HCT116 (cell line): ENCODE measurements around the gene RFESD. TPM values are rescaled to one million over a fixed set of nuclear protein-coding genes. Genes with fewer than 3 reads are reported as not detected.
"Not testable (repeated sequence)": the region's sequence is repeated elsewhere in the genome, so short reads cannot be mapped to it uniquely, and the experiment has no call there.

Experiments used
- ATAC-seq: fragments of 200-7000 bp; cut with Tn5 transposase; 2 replicates; pipeline ENCODE4 v1.9.1; 2020; ENCODE audit warnings: mild to moderate bottlenecking, moderate library complexity
- BruUV-seq: library from RNA; stranded (reverse); fragments of 400-500 nt; replicated peaks from 2 replicates; lab custom pipeline; 2021; lab: Mats Ljungman, UMichigan
- CTCF ChIA-PET: fragments of 300-600 bp; sonication (Branson Sonifier 250); formaldehyde crosslinking; loops from one replicate; lab custom pipeline; 2021; ENCODE audit warnings: antibody characterized with exemption; lab: Charles Lee
- POLR2A ChIA-PET: fragments of 300-600, 350-600 bp; sonication (Branson Sonifier 250); formaldehyde crosslinking; loops from one replicate; lab custom pipeline; 2021; ENCODE audit warnings: antibody characterized with exemption; lab: Charles Lee
- RAD21 ChIA-PET, 2 experiments: fragments of 300-600 bp; sonication (Branson Sonifier 250); formaldehyde crosslinking; loops; one replicate each; lab custom pipeline; 2023; ENCODE audit warnings: low total read pairs in 2 of 2; ENCODE audit not compliant: uncharacterized antibody in 2 of 2, unreplicated experiment in 2 of 2, low non-redundant PET in 1 of 2; lab: Charles Lee
- DNase-seq: peaks from one replicate; pipeline ENCODE4 v3.0.0-alpha.2; 2010; ENCODE audit warnings: low read depth, low spot score
- H2AFZ ChIP-seq: fragments of 200-600 bp; shearing (Covaris generic), sonication (generic); 2 replicates; pipeline ENCODE4 v1.6.1; 2017; ENCODE audit warnings: low read depth, mixed run types, mixed read lengths, antibody characterized with exemption, low read length; ENCODE audit not compliant: poor library complexity, severe bottlenecking
- H3K27ac ChIP-seq: 2 replicates; pipeline ENCODE4 v1.5.1; 2012; ENCODE audit warnings: low read depth, low read length
- H3K27me3 ChIP-seq: fragments of 200-600 bp; sonication (generic); 2 replicates; pipeline ENCODE4 v1.6.1; 2016; ENCODE audit warnings: mixed run types, low read length, mixed read lengths; ENCODE audit not compliant: insufficient read depth
- H3K36me3 ChIP-seq, 2 experiments: fragments of 200-500 bp in 1 of 2; fragments of 200-600 bp in 1 of 2; sonication (Bioruptor generic) in 1 of 2; sonication (generic) in 1 of 2; 2 replicates each; pipeline versions ENCODE4 v1.5.1 to v1.6.1; 2014 to 2016; ENCODE audit warnings: low read length in 2 of 2, inconsistent platforms in 1 of 2, mixed read lengths in 1 of 2, mixed run types in 1 of 2; ENCODE audit not compliant: insufficient read depth in 2 of 2, control insufficient read depth in 1 of 2
- H3K4me1 ChIP-seq, 2 experiments: fragments of 200-600 bp in 1 of 2; sonication (generic) in 1 of 2; 2 replicates each; pipeline versions ENCODE4 v1.5.1 to v1.6.1; 2012 to 2017; ENCODE audit warnings: low read length in 2 of 2, inconsistent platforms in 1 of 2, mild to moderate bottlenecking in 1 of 2, mixed read lengths in 1 of 2, mixed run types in 1 of 2, moderate library complexity in 1 of 2; ENCODE audit not compliant: insufficient read depth in 2 of 2, control insufficient read depth in 1 of 2
- H3K4me2 ChIP-seq: fragments of 200-600 bp; sonication (generic); 2 replicates; pipeline ENCODE4 v1.6.1; 2017; ENCODE audit warnings: mixed run types, low read length, mixed read lengths
- H3K4me3 ChIP-seq, 2 experiments: fragments of 200-600 bp in 1 of 2; sonication (generic) in 1 of 2; replicated peaks in 1 of 2; 2 replicates each; pipeline ENCODE4 v1.5.1; 2011 to 2016; ENCODE audit warnings: low read length in 2 of 2, control low read depth in 1 of 2, low read depth in 1 of 2, mild to moderate bottlenecking in 1 of 2, mixed read lengths in 1 of 2, mixed run types in 1 of 2
- H3K79me2 ChIP-seq: fragments of 200-600 bp; sonication (generic); 2 replicates; pipeline ENCODE4 v1.6.1; 2017; ENCODE audit warnings: mild to moderate bottlenecking, mixed run types, low read length, moderate library complexity, mixed read lengths; ENCODE audit not compliant: insufficient read depth
- H3K9ac ChIP-seq: fragments of 200-600 bp; sonication (generic); 2 replicates; pipeline ENCODE4 v1.6.1; 2016; ENCODE audit warnings: low read length, mixed read lengths
- H3K9me2 ChIP-seq: fragments of 200-600 bp; sonication (generic), shearing (Covaris generic); 2 replicates; pipeline ENCODE4 v1.6.1; 2017; ENCODE audit warnings: mixed run types, mild to moderate bottlenecking, moderate library complexity; ENCODE audit not compliant: insufficient read depth
- H3K9me3 ChIP-seq, 2 experiments: fragments of 200-500 bp in 1 of 2; fragments of 200-600 bp in 1 of 2; sonication (Bioruptor generic) in 1 of 2; sonication (generic) in 1 of 2; 2 replicates each; pipeline ENCODE4 v1.6.1; 2014 to 2017; ENCODE audit warnings: low read length in 2 of 2, mixed read lengths in 2 of 2, inconsistent platforms in 1 of 2, low read depth in 1 of 2, mild to moderate bottlenecking in 1 of 2, mixed run types in 1 of 2, moderate library complexity in 1 of 2; ENCODE audit not compliant: control insufficient read depth in 1 of 2, insufficient read depth in 1 of 2
- H4K20me1 ChIP-seq: fragments of 200-600 bp; sonication (generic), shearing (Covaris generic); 2 replicates; pipeline ENCODE4 v1.6.1; 2017; ENCODE audit warnings: mixed run types, mild to moderate bottlenecking, moderate library complexity; ENCODE audit not compliant: insufficient read depth
- CBX3 ChIP-seq: IDR thresholded peaks from 2 replicates; pipeline ENCODE4 v1.6.1; 2012; ENCODE audit warnings: low read depth
- CEBPB ChIP-seq: IDR thresholded peaks from 2 replicates; pipeline ENCODE4 v1.6.1; 2012; ENCODE audit warnings: low read depth
- ELF1 ChIP-seq: IDR thresholded peaks from 2 replicates; pipeline ENCODE4 v1.6.1; 2012; ENCODE audit warnings: low read depth, borderline replicate concordance
- JUND ChIP-seq: IDR thresholded peaks from 2 replicates; pipeline ENCODE4 v1.6.1; 2012
- SIN3A ChIP-seq: IDR thresholded peaks from 2 replicates; pipeline ENCODE4 v1.6.1; 2012; ENCODE audit warnings: low read depth
- SP1 ChIP-seq: IDR thresholded peaks from 2 replicates; pipeline ENCODE4 v1.6.1; 2012; ENCODE audit warnings: low read depth
- ZNF274 ChIP-seq: fragments of 200-500 bp; sonication (Bioruptor generic); IDR thresholded peaks from 2 replicates; pipeline ENCODE4 v1.6.1; 2014; ENCODE audit warnings: mild to moderate bottlenecking, low read depth, low read length, inconsistent platforms
- intact Hi-C: fragments of 100-400 bp; cut with micrococcal nuclease; formaldehyde crosslinking; loops from 2 replicates; pipeline ENCODE4 v1.10.0; 2022
- total RNA-seq: library from RNA; stranded (reverse); gene quantifications from one replicate; pipeline ENCODE4 v1.2.1, GENCODE V29; 2021; ENCODE audit not compliant: unreplicated experiment

RFESD gene
- total RNA-seq, 1 experiment from 2014 or later, result 4.1 TPM

DNA sequence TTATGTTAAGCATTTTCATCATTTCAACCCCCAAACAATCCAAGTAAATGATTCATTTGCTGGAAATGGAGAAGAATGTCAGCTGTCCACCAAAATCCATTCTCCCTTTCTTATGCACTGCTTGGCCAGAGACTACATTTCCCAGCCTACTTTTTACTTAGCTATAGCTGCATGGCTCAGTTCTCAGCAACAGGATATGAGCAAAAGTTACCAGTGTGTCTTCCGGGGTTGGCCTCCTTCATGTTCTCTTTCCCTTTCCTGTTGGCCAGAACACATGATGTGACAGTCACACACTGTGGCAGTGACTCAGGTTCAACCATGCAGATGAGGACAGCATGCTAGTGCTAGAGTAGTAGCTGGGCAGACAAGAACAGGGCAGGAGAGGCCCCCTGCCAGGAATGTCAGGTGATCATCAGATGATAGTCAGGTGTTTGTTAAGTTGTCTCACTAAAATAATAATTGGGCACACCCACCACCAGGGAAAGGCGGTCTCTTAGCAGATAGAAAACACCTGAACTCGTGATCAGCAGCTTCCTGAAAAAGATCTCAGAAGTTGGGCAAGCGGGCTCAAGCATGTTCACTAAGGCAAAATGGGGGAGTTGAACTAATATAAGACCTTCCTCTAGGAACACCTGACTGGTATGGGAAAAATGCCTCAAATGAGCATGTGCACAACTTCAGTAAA is 14.4 kb upstream of the RFESD start:
- H3K36me3 ChIP-seq, result no peaks in the 10 kb centered on the region
- no peaks in the 10 kb centered on the region for H4K20me1 ChIP-seq
- H3K27ac ChIP-seq, result no peak overlapping the region
- no peak overlapping the region for H3K4me3 ChIP-seq
- DNase-seq (no peak), ATAC-seq (peak; percentile 58)
- no peaks in the 10 kb centered on the region for H3K79me2 ChIP-seq
- TF ChIP-seq SIN3A (no peak), JUND (no peak), ZNF274 (no peak), SP1 (no peak), CBX3 (no peak), CEBPB (no peak), ELF1 (no peak)
- no peak overlapping the region for H3K4me2 ChIP-seq
- POLR2A ChIA-PET, result no interaction called here
- no peaks in the 10 kb centered on the region for H3K9me2 ChIP-seq
- CTCF ChIA-PET, result no interaction called here
- H3K9me3 ChIP-seq, result no peaks in the 10 kb centered on the region
- peaks cover 0 to 10% of the 10 kb centered on the region in 2 experiments; a peak in 2 of 4 replicates for H3K4me1 ChIP-seq
- no TSS peak for BruUV-seq
- peak overlapping the region; percentile 27 for H2AFZ ChIP-seq
- intact Hi-C loops, result no loop called here
- no peaks in the 10 kb centered on the region for H3K27me3 ChIP-seq
- no peak overlapping the region for H3K9ac ChIP-seq
- RAD21 ChIA-PET, result no interaction called here

DNA sequence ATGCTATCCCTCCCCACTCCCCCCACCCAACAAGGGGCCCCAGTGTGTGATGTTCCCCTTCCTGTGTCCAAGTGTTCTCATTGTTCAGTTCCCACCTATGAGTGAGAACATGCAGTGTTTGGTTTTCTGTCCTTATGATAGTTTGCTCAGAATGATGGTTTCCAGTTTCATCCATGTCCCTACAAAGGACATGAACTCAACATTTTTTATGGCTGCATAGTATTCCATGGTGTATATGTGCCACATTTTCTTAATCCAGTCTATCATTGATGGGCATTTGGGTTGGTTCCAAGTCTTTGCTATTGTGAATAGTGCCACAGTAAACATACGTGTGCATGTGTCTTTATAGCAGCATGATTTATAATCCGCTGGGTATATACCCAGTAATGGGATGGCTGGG is 13.6 kb upstream of the RFESD start:
- ATAC-seq, BruUV-seq, H3K79me2 ChIP-seq, H3K9me2 ChIP-seq, H4K20me1 ChIP-seq, RAD21 ChIA-PET, H3K9ac ChIP-seq, H3K4me2 ChIP-seq, H2AFZ ChIP-seq, H3K4me3 ChIP-seq, CTCF ChIA-PET, intact Hi-C loops, DNase-seq, H3K36me3 ChIP-seq, H3K9me3 ChIP-seq, H3K27ac ChIP-seq, H3K27me3 ChIP-seq, POLR2A ChIA-PET: not testable (repeated sequence)
- peaks cover 0 to 10% of the 10 kb centered on the region in 2 experiments; a peak in 2 of 4 replicates for H3K4me1 ChIP-seq
